ENCODE data around the gene GPR3.

GPR3 gene

GRCh38 chr1:27348861-27349783 lies 43.3 kb upstream of the GPR3 start:
- DNase-seq (ENCODE audit: low read depth) = no peak
- no peak for TF ChIP-seq CTCF (conservative IDR thresholded peaks at IDR 0.05; ENCODE audit: low read length)
- H3K4me3 ChIP-seq (ENCODE audit: low read length) = peak overlapping the region; percentile 31

- DNase-seq (ENCODE audit: low read depth) = peak; percentile 55
- peak overlapping the region; percentile 31 for H3K4me3 ChIP-seq (ENCODE audit: low read length)
- TF ChIP-seq CTCF (conservative IDR thresholded peaks at IDR 0.05; ENCODE audit: low read length) = no peak
Observed at GRCh38 chr1:27349784-27350662, 42.4 kb upstream of the GPR3 start.

- DNase-seq (ENCODE audit: low read depth) = no peak
- H3K4me3 ChIP-seq (ENCODE audit: low read length) = no peak overlapping the region
Observed at GRCh38 chr1:27350663-27351540, 41.5 kb upstream of the GPR3 start.

GRCh38 chr1:27351541-27352107 lies 40.8 kb upstream of the GPR3 start:
- no peak for DNase-seq (ENCODE audit: low read depth)
- TF ChIP-seq CTCF (conservative IDR thresholded peaks at IDR 0.05; ENCODE audit: low read length) = no peak
- no peak overlapping the region for H3K4me3 ChIP-seq (ENCODE audit: low read length)

More at GRCh38 chr1:27350663-27351540, 41.5 kb upstream of the GPR3 start:
- TF ChIP-seq CTCF (conservative IDR thresholded peaks at IDR 0.05; ENCODE audit: low read length) = no peak

GRCh38 chr1:27353166-27353565 lies 39.3 kb upstream of the GPR3 start:
- DNase-seq (ENCODE audit: low read depth) = no peak
- no peak for TF ChIP-seq CTCF (conservative IDR thresholded peaks at IDR 0.05; ENCODE audit: low read length)
- H3K4me3 ChIP-seq (ENCODE audit: low read length) = no peak overlapping the region

- DNase-seq (ENCODE audit: low read depth) = no peak
- H3K4me3 ChIP-seq (ENCODE audit: low read length) = no peak overlapping the region
- TF ChIP-seq CTCF (conservative IDR thresholded peaks at IDR 0.05; ENCODE audit: low read length) = no peak
Observed at GRCh38 chr1:27353629-27354028, 38.8 kb upstream of the GPR3 start.
